H9 (cell line): ENCODE data around the gene AGT. TPM values are rescaled to one million over a fixed set of nuclear protein-coding genes. Genes with fewer than 3 reads are reported as not detected.

Experiments
- DNase-seq: peaks from one replicate; pipeline ENCODE4 v3.0.0-alpha.2; 2017
- H2AFZ ChIP-seq: one replicate; pipeline ENCODE4 v1.6.1; 2013; ENCODE audit warnings: mild to moderate bottlenecking, low read length, control low read depth, moderate library complexity
- H2AK5ac ChIP-seq: 2 replicates; pipeline ENCODE4 v1.6.1; 2013; ENCODE audit warnings: low read length, control low read depth, mixed read lengths; ENCODE audit not compliant: insufficient read length
- H2BK120ac ChIP-seq: one replicate; pipeline ENCODE4 v1.6.1; 2013; ENCODE audit warnings: low read depth, mild to moderate bottlenecking, low read length, control low read depth, inconsistent platforms; ENCODE audit not compliant: poor library complexity, severe bottlenecking
- H2BK12ac ChIP-seq: 2 replicates; pipeline ENCODE4 v1.6.1; 2013; ENCODE audit warnings: low read length, control low read depth, mixed read lengths, low read depth; ENCODE audit not compliant: insufficient read length
- H2BK15ac ChIP-seq: 2 replicates; pipeline ENCODE4 v1.6.1; 2013; ENCODE audit warnings: low read depth, low read length, control low read depth
- H2BK20ac ChIP-seq: one replicate; pipeline ENCODE4 v1.6.1; 2013; ENCODE audit warnings: low read depth, mild to moderate bottlenecking, low read length, control low read depth, inconsistent platforms; ENCODE audit not compliant: poor library complexity, severe bottlenecking
- H2BK5ac ChIP-seq: 2 replicates; pipeline ENCODE4 v1.6.1; 2013; ENCODE audit warnings: low read length, control low read depth, mixed read lengths; ENCODE audit not compliant: insufficient read length
- H3K14ac ChIP-seq: 2 replicates; pipeline ENCODE4 v1.6.1; 2013; ENCODE audit warnings: low read length, control low read depth; ENCODE audit not compliant: insufficient read depth
- H3K18ac ChIP-seq: 2 replicates; pipeline ENCODE4 v1.6.1; 2013; ENCODE audit warnings: low read depth, mild to moderate bottlenecking, mixed read lengths, low read length, control low read depth; ENCODE audit not compliant: insufficient read length
- H3K23ac ChIP-seq: 2 replicates; pipeline ENCODE4 v1.6.1; 2013; ENCODE audit warnings: low read length, control low read depth, mixed read lengths, low read depth; ENCODE audit not compliant: insufficient read length
- H3K23me2 ChIP-seq: 2 replicates; pipeline ENCODE4 v1.6.1; 2013; ENCODE audit warnings: low read depth, mild to moderate bottlenecking, mixed read lengths, low read length, control low read depth; ENCODE audit not compliant: insufficient read length, poor library complexity, severe bottlenecking
- H3K27ac ChIP-seq: 2 replicates; pipeline ENCODE4 v1.5.1; 2013; ENCODE audit warnings: low read length, control low read depth, mixed read lengths, low read depth; ENCODE audit not compliant: insufficient read length
- H3K27me3 ChIP-seq: 2 replicates; pipeline ENCODE4 v1.6.1; 2013; ENCODE audit warnings: low read length, control low read depth, inconsistent platforms; ENCODE audit not compliant: insufficient read depth
- H3K4ac ChIP-seq: 2 replicates; pipeline ENCODE4 v1.6.1; 2013; ENCODE audit warnings: low read depth, mild to moderate bottlenecking, control low read depth, inconsistent platforms, low read length, moderate library complexity
- H3K4me1 ChIP-seq: 2 replicates; pipeline ENCODE4 v1.6.1; 2013; ENCODE audit warnings: low read length, control low read depth, inconsistent platforms; ENCODE audit not compliant: insufficient read depth
- H3K4me2 ChIP-seq: 2 replicates; pipeline ENCODE4 v1.6.1; 2013; ENCODE audit warnings: low read length, control low read depth, mixed read lengths; ENCODE audit not compliant: insufficient read length, insufficient read depth
- H3K56ac ChIP-seq: 2 replicates; pipeline ENCODE4 v1.6.1; 2013; ENCODE audit warnings: low read depth, mild to moderate bottlenecking, mixed read lengths, low read length, control low read depth; ENCODE audit not compliant: insufficient read length
- H3K79me1 ChIP-seq: 2 replicates; pipeline ENCODE4 v1.6.1; 2013; ENCODE audit warnings: low read depth, mild to moderate bottlenecking, moderate library complexity, low read length, control low read depth, inconsistent platforms; ENCODE audit not compliant: insufficient read depth, poor library complexity, severe bottlenecking
- H3K79me2 ChIP-seq: 2 replicates; pipeline ENCODE4 v1.6.1; 2013; ENCODE audit warnings: low read length, control low read depth, inconsistent platforms; ENCODE audit not compliant: insufficient read depth
- H3K9ac ChIP-seq: 2 replicates; pipeline ENCODE4 v1.6.1; 2013; ENCODE audit warnings: low read length, control low read depth, mixed read lengths; ENCODE audit not compliant: insufficient read length; ENCODE audit errors: extremely low read depth
- H3K9me3 ChIP-seq: one replicate; pipeline ENCODE4 v1.6.1; 2013; ENCODE audit warnings: low read depth, low read length, inconsistent platforms; ENCODE audit not compliant: control insufficient read depth
- H3T11ph ChIP-seq: one replicate; pipeline ENCODE4 v1.6.1; 2013; ENCODE audit warnings: mild to moderate bottlenecking, low read length, control low read depth, inconsistent platforms
- H4K20me1 ChIP-seq: one replicate; pipeline ENCODE4 v1.6.1; 2013; ENCODE audit not compliant: control insufficient read depth, insufficient read length, insufficient read depth
- H4K5ac ChIP-seq: 2 replicates; pipeline ENCODE4 v1.6.1; 2013; ENCODE audit warnings: low read depth, mild to moderate bottlenecking, mixed read lengths, low read length, control low read depth; ENCODE audit not compliant: insufficient read length
- H4K8ac ChIP-seq: replicated peaks from 2 replicates; pipeline ENCODE4 v1.6.1; 2013; ENCODE audit warnings: low read length, control low read depth, mixed read lengths, low read depth; ENCODE audit not compliant: insufficient read length
- H4K91ac ChIP-seq: 2 replicates; pipeline ENCODE4 v1.6.1; 2013; ENCODE audit warnings: low read depth, mild to moderate bottlenecking, moderate library complexity, mixed read lengths, low read length, control low read depth; ENCODE audit not compliant: insufficient read length
- H3K27ac Mint-ChIP-seq, 3 experiments: 2 replicates in 2 of 3; 3 replicates in 1 of 3; pipeline ENCODE4 v1.8.0; 2020 to 2021; ENCODE audit warnings: mixed read lengths in 3 of 3, mild to moderate bottlenecking in 1 of 3, moderate library complexity in 1 of 3
- H3K27me3 Mint-ChIP-seq: 2 replicates; pipeline ENCODE4 v1.8.0; 2021; ENCODE audit warnings: low read depth, mild to moderate bottlenecking, moderate library complexity, mixed read lengths
- H3K36me3 Mint-ChIP-seq, 3 experiments: 2 replicates in 2 of 3; 3 replicates in 1 of 3; pipeline ENCODE4 v1.8.0; 2020 to 2021; ENCODE audit warnings: low read depth in 3 of 3, mixed read lengths in 3 of 3; ENCODE audit not compliant: insufficient read depth in 1 of 3
- H3K4me1 Mint-ChIP-seq, 2 experiments: 2 replicates each; pipeline ENCODE4 v1.8.0; 2020; ENCODE audit warnings: mixed read lengths in 2 of 2
- H3K4me3 Mint-ChIP-seq, 2 experiments: 2 replicates in 1 of 2; 3 replicates in 1 of 2; pipeline ENCODE4 v1.8.0; 2020 to 2021; ENCODE audit warnings: mild to moderate bottlenecking in 2 of 2, mixed read lengths in 2 of 2, moderate library complexity in 1 of 2
- H3K9me3 Mint-ChIP-seq, 2 experiments: 2 replicates in 1 of 2; 3 replicates in 1 of 2; pipeline ENCODE4 v1.8.0; 2020; ENCODE audit warnings: mild to moderate bottlenecking in 2 of 2, mixed read lengths in 2 of 2, moderate library complexity in 1 of 2
- CTCF ChIP-seq: fragments of 200-600 bp; sonication (generic); conservative IDR thresholded peaks from 3 replicates; pipeline ENCODE4 v1.8.0; 2021; ENCODE audit warnings: antibody characterized with exemption, mild to moderate bottlenecking
- WGBS: extraction: QIAGEN DNeasy Blood & Tissue Kit; methylation state at CpG from one replicate; pipeline ENCODE4 v1.1.7; 2013; ENCODE audit warnings: missing lambda C conversion rate, low lambda C conversion rate, mixed read lengths; ENCODE audit not compliant: insufficient read length; ENCODE audit errors: extremely low coverage; 5-methylcytosine and 5-hydroxymethylcytosine counted together
- total RNA-seq: library from RNA; stranded (reverse); gene quantifications from 2 replicates; pipeline ENCODE4 v1.2.1, GENCODE V29; 2021

AGT gene
- total RNA-seq, 1 experiment from 2014 or later, result not detected

GRCh38 chr1:230691615-230692014, 22.3 kb downstream of the AGT start:
- Histone ChIP-seq H3T11ph (no peak overlapping the region), H3K56ac (no peak overlapping the region), H3K9ac (no peak overlapping the region), H3K23me2 (no peaks in the 10 kb centered on the region), H2AK5ac (no peak overlapping the region), H3K14ac (no peak overlapping the region), H3K4me1 (no peaks in the 10 kb centered on the region), H3K4me2 (no peak overlapping the region), H2BK12ac (no peak overlapping the region), H4K8ac (no peak overlapping the region), H4K91ac (no peak overlapping the region), H3K4ac (no peak overlapping the region), H2AFZ (no peak overlapping the region), H3K79me1 (no peaks in the 10 kb centered on the region), H3K18ac (no peak overlapping the region), H3K27ac (no peak overlapping the region), H2BK15ac (no peak overlapping the region), H3K79me2 (no peaks in the 10 kb centered on the region), H2BK5ac (no peak overlapping the region), H3K27me3 (no peaks in the 10 kb centered on the region), H2BK120ac (no peak overlapping the region), H4K5ac (no peak overlapping the region), H4K20me1 (no peaks in the 10 kb centered on the region), H3K23ac (no peak overlapping the region), H2BK20ac (no peak overlapping the region), H3K9me3 (no peaks in the 10 kb centered on the region)
- DNase-seq, result no peak
- H3K4me1 Mint-ChIP-seq, result peaks cover 4 to 11% of the 10 kb centered on the region in 2 experiments
- H3K27me3 Mint-ChIP-seq, result no peaks in the 10 kb centered on the region
- no peaks in the 10 kb centered on the region for H3K9me3 Mint-ChIP-seq
- no peak overlapping the region for H3K4me3 Mint-ChIP-seq
- no CpG with 5 or more reads among the region's 10 CpGs for WGBS
- H3K27ac Mint-ChIP-seq, result peak overlapping the region in 1 of 3 experiments; percentile 53; a peak in 2 of 7 replicates
- H3K36me3 Mint-ChIP-seq, result peaks cover 18 to 61% (median 54%) of the 10 kb centered on the region in 3 experiments; a peak in 6 of 7 replicates
- TF ChIP-seq CTCF, result no peak
